Dedifferentiated amniotic fluid mesenchymal stem cell (primary cell): ENCODE measurements around the gene ATOX1.

ENCODE experiments used
- DNase-seq: peaks from one replicate; pipeline ENCODE4 v3.0.0-alpha.2; 2016; ENCODE audit errors: extremely low spot score

Gene ATOX1

DNA sequence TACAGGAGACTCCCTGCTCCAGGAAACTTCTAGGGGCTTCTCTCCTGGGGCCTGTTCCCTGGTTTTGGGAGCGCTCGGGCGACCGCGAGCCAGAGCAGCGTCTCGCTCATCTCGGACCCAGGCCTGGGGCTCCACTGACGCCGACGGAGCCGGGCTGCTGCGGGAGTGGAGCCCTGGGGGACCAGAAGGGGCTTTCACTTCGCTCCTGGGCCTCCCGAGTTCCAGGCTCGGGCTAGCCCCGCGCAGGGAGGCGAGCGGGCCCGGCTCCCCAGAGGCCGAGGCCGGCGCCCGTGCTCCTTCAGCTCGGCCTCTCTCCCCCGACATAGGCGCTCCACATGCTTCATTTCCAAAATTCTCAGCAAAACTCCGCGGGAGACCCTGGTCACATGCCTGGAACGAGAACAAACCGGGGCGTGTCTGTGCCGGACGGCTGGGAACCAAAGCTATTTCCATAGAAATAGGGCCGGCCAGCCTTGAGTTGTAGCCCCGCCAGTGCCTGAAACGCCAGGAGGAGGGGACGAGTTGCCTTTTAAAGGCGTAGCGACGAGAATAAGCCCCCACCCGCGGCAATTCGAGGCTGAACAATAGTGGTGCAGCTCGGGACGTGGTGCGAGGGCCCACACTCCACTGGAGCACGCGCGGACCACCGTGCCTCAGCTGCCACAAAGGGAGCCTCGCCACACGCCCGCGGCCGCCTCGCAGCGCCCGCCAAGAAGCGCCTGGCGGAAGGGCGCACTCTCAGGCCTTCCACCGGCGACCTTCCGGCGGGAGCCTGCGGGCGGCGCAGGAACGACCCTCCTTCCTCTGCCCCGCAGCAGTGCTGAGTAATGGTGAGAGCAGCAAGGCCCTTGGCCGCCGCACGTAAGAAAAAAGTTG is 12.2 kb upstream of the ATOX1 start:
- peak; percentile 19 for DNase-seq

GRCh38 chr5:151766975-151767374 is 8.5 kb upstream of the ATOX1 start:
- DNase-seq: no peak

DNA sequence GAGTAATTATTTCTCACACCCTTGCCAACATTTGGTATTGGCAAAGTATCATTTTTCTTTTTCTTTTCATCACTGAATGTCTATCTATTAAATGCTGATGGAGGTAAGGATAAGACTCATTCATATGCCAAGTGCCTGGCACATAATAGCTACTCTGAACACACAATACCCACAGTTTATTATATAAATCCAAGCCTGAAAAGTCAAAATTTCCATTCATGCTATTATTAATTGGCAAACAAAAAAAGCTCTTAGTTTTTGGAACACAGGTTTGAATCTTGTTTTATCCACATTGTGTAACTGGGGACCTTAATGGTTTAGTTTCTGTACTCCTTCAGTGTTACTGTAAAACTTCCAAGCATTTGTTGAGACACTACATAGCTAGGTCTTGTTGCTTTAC is 6.4 kb upstream of the ATOX1 start:
- DNase-seq: no peak

DNA sequence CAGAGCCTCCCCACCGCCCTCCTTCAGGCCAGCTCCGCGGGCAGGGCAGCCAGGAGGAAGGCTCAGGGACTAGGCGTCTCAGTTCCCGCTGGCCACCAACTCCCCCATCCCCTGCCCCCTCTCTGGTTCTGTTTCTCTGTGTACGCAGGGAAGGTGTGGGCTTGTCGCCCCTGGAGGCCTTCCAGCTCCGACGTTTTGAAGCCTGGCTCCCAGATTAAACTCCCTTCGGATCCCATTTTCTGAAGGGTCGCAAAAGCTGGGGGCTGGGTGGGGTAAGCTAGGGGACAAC is 346 bp downstream of the ATOX1 start:
- no peak for DNase-seq

DNA sequence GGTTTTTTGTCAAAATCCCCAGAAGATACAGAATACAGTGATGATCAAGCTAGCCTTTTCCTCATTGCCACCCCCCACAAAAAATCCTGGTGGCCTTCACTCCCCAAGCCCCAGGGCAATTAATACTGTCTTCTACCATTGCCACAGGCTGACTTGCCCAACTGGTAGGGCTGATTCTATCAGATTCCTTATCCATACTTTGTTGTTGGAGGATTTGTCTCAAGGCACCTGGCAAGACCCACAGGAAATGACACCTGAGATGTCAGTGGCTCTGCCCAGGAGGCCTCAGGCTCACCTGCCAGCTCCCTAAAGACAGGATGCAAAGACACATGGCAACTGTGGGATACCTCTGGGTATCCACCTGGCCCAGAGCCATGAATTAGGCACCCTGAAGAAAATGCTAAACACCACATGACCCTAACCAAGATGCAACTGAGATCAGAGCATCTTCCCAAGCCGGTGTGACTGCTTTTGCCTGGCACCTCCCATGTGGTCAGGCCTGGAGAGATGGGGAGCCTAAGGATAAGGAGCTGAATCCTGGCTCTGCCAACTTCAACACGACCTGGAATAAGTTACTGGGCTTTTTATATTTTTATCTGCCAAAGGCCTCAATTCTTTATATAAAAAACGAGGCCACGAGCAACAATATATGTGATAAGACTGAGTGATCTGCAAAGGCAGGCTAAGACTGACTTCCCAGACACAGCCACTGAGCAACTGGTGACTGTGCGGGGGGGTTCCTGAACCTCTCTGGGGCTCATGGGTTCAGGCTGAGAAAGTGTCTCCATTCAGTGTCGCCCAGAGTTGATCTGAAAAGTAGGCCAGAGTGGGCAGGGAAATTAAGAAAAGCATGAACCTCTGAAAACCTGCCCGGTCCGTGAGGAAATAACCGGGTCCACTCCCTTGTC is 944 bp downstream of the ATOX1 start:
- no peak for DNase-seq

DNA sequence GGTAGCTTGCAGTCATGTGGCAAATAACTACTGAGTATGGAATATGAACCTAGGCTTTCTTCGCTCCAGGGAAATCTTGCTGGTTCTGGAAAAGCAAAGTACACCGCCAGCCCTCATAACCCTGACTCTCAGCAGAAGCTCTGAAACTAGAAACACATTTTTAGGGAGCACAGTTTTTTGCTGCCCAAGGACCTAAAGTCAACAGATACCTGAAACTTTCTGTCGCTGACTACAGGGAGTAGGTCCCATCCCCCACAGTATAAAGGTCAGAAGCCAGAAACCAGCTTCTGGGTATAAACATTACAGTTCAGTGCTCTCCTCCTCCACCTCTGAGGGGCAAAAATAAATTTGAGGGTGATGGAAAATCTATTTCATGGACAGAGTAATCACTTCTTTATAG is 3.0 kb downstream of the ATOX1 start:
- DNase-seq: no peak

GRCh38 chr5:151751593-151751992 is 6.8 kb downstream of the ATOX1 start:
- no peak for DNase-seq

DNA sequence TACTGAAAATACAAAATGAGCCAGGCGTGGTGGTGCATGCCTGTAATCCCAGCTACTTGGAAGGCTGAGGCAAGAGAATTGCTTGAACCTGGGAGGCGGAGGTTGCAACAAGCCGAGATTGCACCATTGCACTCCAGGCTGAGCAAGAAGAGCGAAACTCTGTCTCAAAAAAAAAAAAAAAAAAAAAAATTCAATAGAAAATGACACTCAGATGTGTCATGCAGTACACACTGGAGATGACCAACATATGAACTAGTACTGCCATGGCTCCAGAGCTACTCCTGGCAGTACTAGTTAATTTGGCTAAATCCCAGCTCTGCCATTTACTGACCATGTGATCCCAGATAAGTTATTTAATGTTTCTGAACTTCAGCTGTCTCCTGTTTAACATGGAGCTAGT is 7.3 kb downstream of the ATOX1 start:
- DNase-seq: no peak

GRCh38 chr5:151750121-151750520 is 8.3 kb downstream of the ATOX1 start:
- no peak for DNase-seq

GRCh38 chr5:151745071-151745705 is 13.2 kb downstream of the ATOX1 start:
- DNase-seq: peak; percentile 73

GRCh38 chr5:151743530-151743929 is 14.9 kb downstream of the ATOX1 start:
- DNase-seq: no peak

DNA sequence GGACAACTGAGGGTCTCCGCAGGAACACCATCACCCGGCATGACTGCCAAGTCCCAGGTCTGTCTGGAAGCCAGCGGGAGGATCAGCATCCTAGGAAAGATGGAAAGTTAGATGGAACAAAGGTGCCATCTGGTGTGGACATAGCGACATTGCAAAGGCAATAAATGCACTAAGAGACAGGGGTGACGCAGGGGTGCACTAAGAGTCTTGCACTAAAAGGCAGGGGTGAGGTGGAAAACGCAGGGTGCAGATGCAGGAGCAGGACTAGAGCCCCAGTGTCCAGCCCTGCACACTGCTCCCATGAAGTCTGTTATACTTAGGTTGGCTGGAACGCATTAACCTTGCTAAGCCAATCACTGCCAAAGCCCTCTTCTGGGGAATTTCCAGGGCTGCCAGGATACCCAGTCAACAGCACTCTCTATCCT is 15.5 kb downstream of the ATOX1 start:
- DNase-seq: peak; percentile 66

DNA sequence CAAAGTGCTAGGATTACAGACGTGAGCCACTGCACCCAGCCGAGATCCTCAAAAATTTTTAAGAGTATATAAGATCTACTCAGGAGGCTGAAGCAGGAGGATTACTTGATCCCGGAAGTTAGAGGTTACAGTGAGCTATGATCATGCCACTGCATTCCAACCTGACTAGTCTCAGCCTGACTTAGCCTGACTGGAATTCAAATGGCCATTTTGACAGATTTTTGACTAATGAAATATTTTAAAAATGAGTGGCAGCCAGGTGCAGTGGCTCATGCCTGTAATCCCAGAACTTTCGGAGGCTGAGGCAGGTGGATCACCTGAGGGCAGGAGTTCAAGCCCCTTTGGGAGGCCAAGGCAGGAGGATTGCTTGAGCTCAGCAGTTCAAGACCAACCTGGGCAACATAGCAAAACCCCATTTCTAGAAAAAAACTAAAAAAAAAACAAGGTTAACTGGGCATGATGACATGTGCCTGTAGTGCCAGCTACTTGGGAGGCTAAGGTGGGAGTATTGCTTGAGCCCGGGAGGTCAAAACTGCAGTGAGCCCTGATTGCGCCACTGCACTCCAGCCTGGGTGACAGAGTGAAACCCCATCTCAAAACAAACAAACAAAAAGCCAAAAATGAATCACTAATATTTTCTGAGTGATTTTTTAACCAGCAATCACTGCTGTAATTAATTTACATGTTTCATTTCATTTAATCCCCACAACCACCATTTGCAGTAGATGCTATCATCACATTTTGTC is 16.6 kb downstream of the ATOX1 start:
- peak; percentile 62 for DNase-seq

DNA sequence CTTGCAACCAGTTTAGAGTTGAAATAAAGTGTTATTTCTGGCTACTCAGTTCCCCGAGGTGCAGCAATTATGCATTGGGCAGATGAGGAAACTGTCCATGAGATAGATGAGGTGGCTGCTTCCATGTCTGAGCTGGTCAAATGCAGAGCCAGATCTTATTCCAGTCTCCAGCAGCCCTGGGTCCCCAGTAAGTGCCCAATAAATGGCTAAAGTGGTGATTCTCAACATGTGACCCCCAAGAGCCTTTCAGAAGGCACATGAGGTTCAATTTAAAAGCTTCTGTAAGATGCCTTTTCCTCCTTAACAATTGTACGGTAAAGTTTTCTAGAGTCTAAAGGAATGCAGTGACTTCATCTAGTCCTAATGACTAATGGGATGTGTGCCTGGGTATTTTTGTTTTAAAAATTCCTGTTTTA is 17.5 kb downstream of the ATOX1 start:
- peak; percentile 70 for DNase-seq

DNA sequence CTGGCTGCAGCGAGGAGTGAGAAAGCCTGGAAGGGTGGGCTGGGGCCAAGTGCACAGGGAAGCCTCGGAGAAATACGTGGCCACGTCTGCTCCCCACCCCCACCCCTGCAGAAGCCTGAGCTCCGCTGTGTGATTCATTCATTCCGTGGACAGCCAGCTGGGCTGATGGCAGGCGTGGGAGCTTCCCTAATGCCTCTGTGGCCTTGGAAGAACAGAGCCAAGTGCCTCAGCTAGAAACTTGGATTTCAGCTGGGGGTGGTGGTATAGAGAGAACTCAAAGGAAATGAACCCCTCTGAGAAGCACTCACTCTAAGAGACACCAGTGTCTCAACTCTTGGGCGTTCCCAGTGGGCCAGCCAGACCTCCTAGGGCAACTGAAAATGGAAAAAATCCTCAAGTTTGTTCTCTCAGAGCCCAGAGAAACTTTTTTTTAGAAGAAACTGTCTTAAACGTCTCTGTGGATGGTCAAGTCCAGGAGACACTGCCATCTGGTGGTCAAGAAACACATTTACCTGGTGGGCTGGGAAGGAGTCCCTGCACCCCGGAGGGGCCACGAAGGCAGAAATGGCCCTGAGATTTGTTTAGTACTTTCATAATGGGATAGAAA is 18.0 kb downstream of the ATOX1 start:
- peak; percentile 94 for DNase-seq

DNA sequence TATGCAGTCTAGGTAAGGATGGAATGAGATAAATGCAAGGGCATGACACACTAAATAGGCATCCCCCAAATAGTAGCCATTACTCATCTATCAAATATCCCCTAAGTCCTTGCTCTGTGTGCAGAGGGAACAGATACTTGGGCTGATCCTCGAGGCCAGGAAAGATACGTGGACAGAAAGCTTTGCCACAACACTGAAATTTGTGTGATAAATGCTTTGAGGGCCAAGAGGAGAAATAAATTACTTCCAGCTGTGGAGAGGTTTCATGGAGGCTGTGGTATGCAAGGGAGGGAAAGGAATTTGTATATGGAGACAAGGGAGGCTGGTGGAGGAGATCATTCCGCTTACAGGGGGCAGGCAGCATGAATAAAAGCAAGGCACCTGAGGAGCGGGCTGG is 18.5 kb downstream of the ATOX1 start:
- DNase-seq: peak; percentile 94

- DNase-seq: peak; percentile 14
Measured at GRCh38 chr5:151739395-151739794, 19.0 kb downstream of the ATOX1 start.

DNA sequence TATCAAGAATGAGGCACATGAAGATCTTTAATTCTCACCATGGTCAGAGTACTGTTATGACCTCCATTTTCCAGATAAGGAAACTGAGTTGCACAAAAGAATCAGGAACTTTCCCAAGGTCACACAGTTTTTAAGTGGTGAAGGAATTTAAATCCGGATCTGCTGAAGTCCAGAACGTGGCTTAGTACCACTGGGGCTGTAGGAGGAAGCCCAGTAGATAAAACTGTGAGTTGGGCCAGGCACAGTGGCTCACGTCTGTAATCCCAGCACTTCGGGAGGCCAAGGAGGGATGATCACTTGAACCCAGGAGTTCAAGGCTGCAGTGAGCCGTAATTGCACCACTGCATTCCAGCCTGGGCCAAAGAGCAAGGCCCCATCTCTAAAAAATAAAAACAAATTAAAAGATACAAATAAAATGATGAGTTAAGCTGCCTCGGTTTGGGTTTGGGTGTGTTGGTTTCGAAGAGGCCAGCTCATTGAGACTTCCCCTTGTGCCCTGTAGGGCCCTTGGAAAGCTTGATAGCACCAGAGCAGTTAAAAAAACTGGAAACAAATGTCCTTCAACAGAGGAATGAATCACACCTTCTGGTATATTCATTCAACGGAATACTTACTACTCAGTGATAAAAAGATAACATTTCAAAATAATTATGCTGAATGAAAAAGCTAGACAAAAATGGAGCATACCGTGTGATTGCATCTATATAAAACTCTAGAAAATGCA is 20.1 kb downstream of the ATOX1 start:
- DNase-seq: no peak

- DNase-seq: no peak
Measured at GRCh38 chr5:151737431-151737830, 21.0 kb downstream of the ATOX1 start.

DNA sequence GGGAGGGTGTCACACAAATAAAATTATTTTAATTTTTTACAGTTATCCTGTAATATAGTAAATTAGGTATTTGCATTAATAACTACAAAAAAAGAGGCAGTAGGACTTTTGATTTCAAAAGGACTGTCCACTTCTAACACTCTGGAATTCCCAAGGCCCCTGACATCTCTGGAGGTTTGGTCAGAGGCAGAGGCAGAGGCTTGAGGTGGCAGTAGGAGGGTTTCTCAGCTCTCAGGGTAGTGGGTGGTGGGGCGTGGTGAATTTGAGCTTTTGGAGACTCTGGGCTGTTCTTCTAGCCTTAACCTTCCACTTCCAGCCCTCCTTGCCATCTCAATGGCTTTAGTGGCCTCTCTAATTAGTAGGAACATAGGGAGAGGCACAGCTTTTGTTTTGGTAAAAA is 22.8 kb downstream of the ATOX1 start:
- DNase-seq: no peak

DNA sequence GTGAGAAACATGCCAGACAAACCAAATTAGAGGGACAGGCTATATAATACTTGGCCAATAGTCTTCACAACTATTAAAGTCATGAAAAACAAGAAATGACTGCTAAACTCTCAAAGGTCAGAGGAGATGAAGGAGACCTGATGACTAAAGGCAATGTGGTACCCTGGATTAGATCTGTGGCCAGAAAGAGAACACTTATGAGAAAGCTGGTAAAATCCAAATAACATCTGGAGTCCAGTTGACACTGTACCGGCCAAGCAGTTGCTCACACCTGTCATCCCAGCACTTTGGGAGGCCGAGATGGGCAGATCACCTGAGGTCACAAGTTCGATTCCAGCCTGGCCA is 24.4 kb downstream of the ATOX1 start:
- DNase-seq: no peak
